PC-3 (cell line): ENCODE measurements around the gene RGS5. TPM values are rescaled to one million over a fixed set of nuclear protein-coding genes. Genes with fewer than 3 reads are reported as not detected.

Experiments used
- ATAC-seq: fragments of 200-7000 bp; cut with Tn5 transposase; 2 replicates; pipeline ENCODE4 v1.9.1; 2020; ENCODE audit warnings: mild to moderate bottlenecking, moderate library complexity
- Bru-seq: library from RNA; stranded (reverse); fragments of 400-500 nt; gene quantifications from one replicate; lab custom pipeline; 2021; lab: Mats Ljungman, UMichigan
- BruChase-seq, 2 experiments: library from RNA; stranded (reverse); fragments of 400-500 nt; gene quantifications; one replicate each; lab custom pipeline; 2021; lab: Mats Ljungman, UMichigan
- BruUV-seq: library from RNA; stranded (reverse); fragments of 400-500 nt; replicated peaks from 2 replicates; lab custom pipeline; 2021; lab: Mats Ljungman, UMichigan
- CTCF ChIA-PET: fragments of 300-600 bp; sonication (Branson Sonifier 250); formaldehyde crosslinking; loops from one replicate; lab custom pipeline; 2022; ENCODE audit warnings: antibody characterized with exemption; lab: Charles Lee
- POLR2A ChIA-PET: fragments of 300-600 bp; sonication (Branson Sonifier 250); formaldehyde crosslinking; loops from one replicate; lab custom pipeline; 2022; ENCODE audit warnings: antibody characterized with exemption; ENCODE audit not compliant: unreplicated experiment; lab: Charles Lee
- DNase-seq: peaks from one replicate; pipeline ENCODE4 v3.0.0-alpha.2; 2015
- H2AFZ ChIP-seq: fragments of 300-600 bp; sonication (generic); 2 replicates; pipeline ENCODE4 v1.6.0; 2016; ENCODE audit warnings: antibody characterized with exemption, low read length
- H3F3A ChIP-seq: fragments of 300-600 bp; sonication (generic); one replicate; pipeline ENCODE4 v1.6.0; 2017; ENCODE audit warnings: antibody characterized with exemption, low read length, control low read depth, mild to moderate bottlenecking; ENCODE audit not compliant: unreplicated experiment
- H3K27ac ChIP-seq: fragments of 300-600 bp; sonication (generic); 2 replicates; pipeline ENCODE4 v1.5.1; 2016; ENCODE audit warnings: mild to moderate bottlenecking, low read length
- H3K27me3 ChIP-seq: fragments of 300-600 bp; sonication (generic); 2 replicates; pipeline ENCODE4 v1.6.1; 2016; ENCODE audit warnings: low read length, mixed read lengths
- H3K36me3 ChIP-seq: fragments of 300-600 bp; sonication (generic); 2 replicates; pipeline ENCODE4 v1.6.1; 2016; ENCODE audit warnings: low read depth, mixed run types, low read length, mixed read lengths
- H3K4me1 ChIP-seq: fragments of 300-600 bp; sonication (generic); 2 replicates; pipeline ENCODE4 v1.5.1; 2016; ENCODE audit warnings: low read length; ENCODE audit not compliant: insufficient read depth
- H3K4me2 ChIP-seq: fragments of 300-600 bp; sonication (generic); 2 replicates; pipeline ENCODE4 v1.6.0; 2016; ENCODE audit warnings: low read length
- H3K4me3 ChIP-seq: fragments of 300-600 bp; sonication (generic); 2 replicates; pipeline ENCODE4 v1.5.1; 2016; ENCODE audit warnings: mild to moderate bottlenecking, low read length, mixed read lengths
- H3K79me2 ChIP-seq: fragments of 300-600 bp; sonication (generic); 2 replicates; pipeline ENCODE4 v1.6.1; 2017; ENCODE audit warnings: low read length, mixed read lengths
- H3K9ac ChIP-seq: fragments of 300-600 bp; sonication (generic); 2 replicates; pipeline ENCODE4 v1.6.0; 2016; ENCODE audit warnings: mild to moderate bottlenecking, low read length
- H3K9me2 ChIP-seq: fragments of 300-600 bp; sonication (generic); replicated peaks from 2 replicates; pipeline ENCODE4 v1.6.1; 2016; ENCODE audit warnings: mixed run types, low read length, mixed read lengths
- H3K9me3 ChIP-seq: fragments of 300-600 bp; sonication (generic); 2 replicates; pipeline ENCODE4 v1.6.1; 2016; ENCODE audit warnings: low read length, mixed read lengths
- H4K20me1 ChIP-seq: fragments of 300-600 bp; sonication (generic); 2 replicates; pipeline ENCODE4 v1.6.1; 2016; ENCODE audit warnings: low read length, mixed read lengths
- EZH2 ChIP-seq: fragments of 300-600 bp; sonication (generic); IDR thresholded peaks from one replicate; pipeline ENCODE4 v1.6.1; 2017; ENCODE audit warnings: antibody characterized with exemption, mild to moderate bottlenecking, low read length; ENCODE audit not compliant: unreplicated experiment
- EZH2phosphoT487 ChIP-seq: fragments of 300-600 bp; sonication (generic); IDR thresholded peaks from 2 replicates; pipeline ENCODE4 v1.6.1; 2018; ENCODE audit warnings: mild to moderate bottlenecking, antibody characterized with exemption, low read length, borderline replicate concordance
- intact Hi-C: fragments of 100-400 bp; cut with micrococcal nuclease; formaldehyde crosslinking; loops from 2 replicates; pipeline ENCODE4 v1.9.0; 2023
- long read RNA-seq: library from polyadenylated mRNA; unstranded; transcript quantifications from one replicate; pipeline ENCODE4 v2.0.0, GENCODE V29; 2021; ENCODE audit not compliant: unreplicated experiment
- total RNA-seq: library from RNA; depleted of rRNA; stranded (reverse); fragments of >200 nt; gene quantifications from 2 replicates; pipeline ENCODE4 v1.2.3, GENCODE V29; 2014; rRNA removed
- TF ChIP-seq, protein P1 (sequence below): fragments of 300-600 bp; sonication (generic); conservative IDR thresholded peaks from 2 replicates; pipeline ENCODE4 v1.5.1; 2017; ENCODE audit warnings: antibody characterized with exemption, low read depth, mild to moderate bottlenecking, low read length

The RGS5 gene, protein sequence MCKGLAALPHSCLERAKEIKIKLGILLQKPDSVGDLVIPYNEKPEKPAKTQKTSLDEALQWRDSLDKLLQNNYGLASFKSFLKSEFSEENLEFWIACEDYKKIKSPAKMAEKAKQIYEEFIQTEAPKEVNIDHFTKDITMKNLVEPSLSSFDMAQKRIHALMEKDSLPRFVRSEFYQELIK
- total RNA-seq: 5.0 and 13.4 TPM in 2 replicates
- Bru-seq, nascent RNA: percentile 41 among the genes with signal in this experiment
- percentile 38 among the genes with signal in this experiment for BruChase-seq, experiment 1, labeled RNA remaining after a 6-hour chase
- BruChase-seq, experiment 2, labeled RNA remaining after a 2-hour chase: percentile 44 among the genes with signal in this experiment
- long read RNA-seq, full-length matches to known transcripts: 2 of 6 reads
- long read RNA-seq, partial matches to known transcripts: 0 of 6 reads
- long read RNA-seq, other reads (novel, unspliced or antisense): 4 of 6 reads

DNA sequence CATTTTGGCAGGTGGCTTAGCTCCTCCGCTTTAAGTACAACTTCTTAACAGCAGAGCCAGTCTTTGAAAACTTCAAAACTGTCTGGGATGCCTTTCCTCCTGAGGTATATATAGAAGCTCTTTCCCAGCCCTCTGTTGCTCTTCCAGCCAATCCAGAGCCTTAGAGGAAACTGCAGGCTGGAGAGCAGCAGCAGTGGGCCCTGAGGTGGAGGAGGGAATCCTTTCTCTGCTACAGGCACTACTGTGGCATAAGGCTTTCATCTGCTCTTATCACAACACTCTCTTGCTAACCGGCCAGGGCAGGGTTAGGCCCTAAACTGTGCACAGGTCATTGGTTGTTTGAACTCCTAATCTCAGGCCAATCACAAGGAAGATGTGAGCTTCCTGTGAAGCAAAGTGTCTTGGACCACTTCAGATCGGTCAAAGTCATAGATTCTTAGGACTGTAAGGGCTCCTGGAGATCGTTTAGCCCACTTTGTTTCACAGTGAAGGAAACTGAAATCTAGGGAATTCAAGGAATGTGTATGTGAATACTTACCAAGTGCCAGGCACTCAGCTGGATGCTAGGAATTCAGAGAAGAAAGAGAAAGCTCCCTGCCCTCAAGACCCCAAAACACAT lies at the start of gene RGS5:
Gene RGS5 (minus strand): TSS at position 84 of the 619 bp plus-strand sequence. CDS start 81 bp downstream, at position 3.
- Histone ChIP-seq H3K4me2 (no peak within 1 kb of the TSS), H2AFZ (no peak within 1 kb of the TSS), H3K4me3 (no peak within 1 kb of the TSS), H3F3A (no peaks in the 10 kb centered on the region), H3K4me1 (no peaks in the 10 kb centered on the region), H3K79me2 (no peaks in the 10 kb centered on the region), H3K9me2 (no peaks in the 10 kb centered on the region), H3K9me3 (no peaks in the 10 kb centered on the region), H3K9ac (no peak within 1 kb of the TSS), H3K36me3 (no peaks in the 10 kb centered on the region), H3K27ac (no peak within 1 kb of the TSS), H3K27me3 (no peaks in the 10 kb centered on the region), H4K20me1 (no peaks in the 10 kb centered on the region)
- no peak for ATAC-seq
- TF ChIP-seq, protein P1, sequence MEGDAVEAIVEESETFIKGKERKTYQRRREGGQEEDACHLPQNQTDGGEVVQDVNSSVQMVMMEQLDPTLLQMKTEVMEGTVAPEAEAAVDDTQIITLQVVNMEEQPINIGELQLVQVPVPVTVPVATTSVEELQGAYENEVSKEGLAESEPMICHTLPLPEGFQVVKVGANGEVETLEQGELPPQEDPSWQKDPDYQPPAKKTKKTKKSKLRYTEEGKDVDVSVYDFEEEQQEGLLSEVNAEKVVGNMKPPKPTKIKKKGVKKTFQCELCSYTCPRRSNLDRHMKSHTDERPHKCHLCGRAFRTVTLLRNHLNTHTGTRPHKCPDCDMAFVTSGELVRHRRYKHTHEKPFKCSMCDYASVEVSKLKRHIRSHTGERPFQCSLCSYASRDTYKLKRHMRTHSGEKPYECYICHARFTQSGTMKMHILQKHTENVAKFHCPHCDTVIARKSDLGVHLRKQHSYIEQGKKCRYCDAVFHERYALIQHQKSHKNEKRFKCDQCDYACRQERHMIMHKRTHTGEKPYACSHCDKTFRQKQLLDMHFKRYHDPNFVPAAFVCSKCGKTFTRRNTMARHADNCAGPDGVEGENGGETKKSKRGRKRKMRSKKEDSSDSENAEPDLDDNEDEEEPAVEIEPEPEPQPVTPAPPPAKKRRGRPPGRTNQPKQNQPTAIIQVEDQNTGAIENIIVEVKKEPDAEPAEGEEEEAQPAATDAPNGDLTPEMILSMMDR: no peak
- TF ChIP-seq EZH2phosphoT487 (no peak), EZH2 (no peak)
- intact Hi-C loops: loop anchor here (5.0 kb wide), 1 partner anchor 94 kb away; no protein-coding TSS in a partner anchor
- no TSS peak for BruUV-seq
- POLR2A ChIA-PET: no interaction called here
- DNase-seq: no peak
- CTCF ChIA-PET: no interaction called here

DNA sequence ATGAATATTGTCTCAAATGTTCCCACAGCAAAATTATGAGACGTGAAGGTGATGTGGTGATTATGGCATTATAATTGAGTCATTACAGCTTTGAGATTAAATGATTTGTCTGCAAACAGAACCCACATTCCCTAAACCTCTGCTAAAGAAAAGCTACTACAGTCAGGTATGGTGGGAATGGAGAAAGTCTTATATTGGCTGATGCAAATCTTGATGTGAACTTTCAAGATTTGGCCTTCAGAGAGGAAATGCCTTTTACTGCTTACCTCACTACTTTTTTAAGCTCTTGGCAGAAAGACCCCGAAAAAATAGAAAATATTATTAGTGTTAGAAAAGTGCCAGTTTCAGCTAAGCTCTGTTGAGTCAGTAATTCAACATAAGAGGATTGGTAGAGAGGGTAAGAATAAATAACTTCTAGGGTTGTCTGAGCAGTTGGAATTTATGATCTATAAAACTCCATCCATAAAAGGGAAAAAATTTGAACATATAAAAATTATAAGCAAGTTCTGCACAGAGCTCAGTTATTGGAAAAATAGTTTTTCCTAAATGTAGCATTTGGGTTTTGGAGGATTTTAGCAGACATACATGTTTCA lies 47.8 kb upstream of the RGS5 start:
- peak overlapping the region; percentile 46 for H3K27ac ChIP-seq
- no peaks in the 10 kb centered on the region for H4K20me1 ChIP-seq
- no peaks in the 10 kb centered on the region for H3K9me2 ChIP-seq
- no TSS peak for BruUV-seq
- no peaks in the 10 kb centered on the region for H3K27me3 ChIP-seq
- H3K36me3 ChIP-seq: no peaks in the 10 kb centered on the region
- H3K4me2 ChIP-seq: peak overlapping the region; percentile 17
- H3K9me3 ChIP-seq: no peaks in the 10 kb centered on the region
- no peak overlapping the region for H3K4me3 ChIP-seq
- ChIA-PET POLR2A (interaction anchor here (0.5 kb wide), 1 partner anchor 10 kb away, joined by 4 read pairs; no protein-coding TSS in a partner anchor), CTCF (interaction anchor here (0.5 to 0.6 kb wide), 2 partner anchors 78 to 181 kb away, joined by 3 read pairs; no protein-coding TSS in a partner anchor)
- peak; percentile 38 for DNase-seq
- ATAC-seq: peak; percentile 95
- no peaks in the 10 kb centered on the region for H3K79me2 ChIP-seq
- intact Hi-C loops: loop anchor here (5.0 kb wide), 1 partner anchor 178 kb away; no protein-coding TSS in a partner anchor
- TF ChIP-seq, protein P1: no peak
- TF ChIP-seq EZH2phosphoT487: no peak
- TF ChIP-seq EZH2: no peak
- no peaks in the 10 kb centered on the region for H3F3A ChIP-seq
- H3K4me1 ChIP-seq: peaks cover 13% of the 10 kb centered on the region
- no peak overlapping the region for H3K9ac ChIP-seq
- no peak overlapping the region for H2AFZ ChIP-seq
